COLO829 (cell line): ENCODE measurements around the gene MGAT5.
A peak's percentile ranks its signal among the peaks of the same experiment; 100 is the strongest.

Experiments
- DNase-seq: peaks from one replicate; pipeline ENCODE4 v3.0.0; 2012; ENCODE audit warnings: low spot score

The MGAT5 gene

DNA sequence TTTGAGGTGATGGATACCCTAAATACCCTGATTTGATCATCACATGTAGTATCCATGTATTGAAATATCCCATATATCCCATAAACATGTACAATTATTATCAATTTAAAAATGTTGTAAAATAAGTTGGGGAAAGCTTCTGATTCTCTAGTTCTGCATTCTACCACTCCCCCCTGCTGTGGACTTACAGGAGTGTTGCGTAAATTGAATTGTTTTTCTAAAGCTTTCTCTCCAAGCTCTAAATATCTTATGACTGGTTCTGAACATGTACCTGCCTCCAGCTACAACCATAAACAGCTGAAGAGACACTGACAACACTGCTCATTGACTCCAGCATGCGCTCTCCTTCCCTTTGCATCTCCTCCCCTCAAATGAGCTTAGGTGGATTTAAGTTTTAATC lies 145.2 kb downstream of the MGAT5 start:
- no peak for DNase-seq

- no peak for DNase-seq
Observed at GRCh38 chr2:134401081-134401497, 147.2 kb downstream of the MGAT5 start.

DNA sequence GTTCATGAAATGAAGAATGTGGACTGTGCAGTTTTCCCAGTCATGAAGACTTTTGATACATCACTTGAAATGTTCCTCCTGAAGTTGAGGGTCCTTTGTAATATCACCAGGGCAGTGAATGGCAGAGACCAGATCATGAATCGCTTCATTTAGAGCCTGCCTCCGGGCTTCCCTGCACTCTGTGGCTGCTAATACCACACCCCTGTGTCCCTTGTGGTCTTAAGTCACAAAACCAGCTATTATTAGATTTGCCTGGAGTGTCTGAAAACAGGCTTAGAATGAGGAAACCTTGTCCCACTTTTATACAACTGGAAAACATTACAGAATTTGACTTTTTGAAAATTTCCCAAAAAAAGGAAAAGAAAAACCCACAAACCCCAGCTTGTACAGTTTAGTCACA lies 147.9 kb downstream of the MGAT5 start:
- DNase-seq: peak; percentile 33

- DNase-seq: no peak
Observed at GRCh38 chr2:134402410-134402809, 148.5 kb downstream of the MGAT5 start.

DNA sequence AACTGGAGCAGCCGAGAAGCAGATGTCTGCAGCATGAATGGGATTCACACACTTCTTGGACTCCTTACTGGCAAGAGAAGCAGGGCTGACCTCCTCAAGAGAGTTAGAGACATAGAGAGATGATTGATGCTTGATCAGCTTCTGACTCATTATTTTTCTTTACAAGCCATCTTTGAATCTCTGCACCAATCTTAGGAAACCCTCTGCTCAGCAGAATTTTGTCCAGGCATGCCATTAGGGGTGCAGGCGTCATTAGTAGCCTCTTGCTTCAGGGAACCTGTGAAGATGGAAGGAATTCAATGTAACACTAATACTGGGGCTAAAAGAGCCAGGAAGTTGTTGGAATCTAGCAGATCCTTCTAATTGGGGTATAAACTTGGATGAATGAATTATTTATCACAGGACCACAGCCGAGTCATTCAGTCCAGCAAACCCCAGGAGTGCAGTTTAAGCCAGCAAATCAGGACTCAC lies 151.8 kb downstream of the MGAT5 start:
- DNase-seq: no peak

DNA sequence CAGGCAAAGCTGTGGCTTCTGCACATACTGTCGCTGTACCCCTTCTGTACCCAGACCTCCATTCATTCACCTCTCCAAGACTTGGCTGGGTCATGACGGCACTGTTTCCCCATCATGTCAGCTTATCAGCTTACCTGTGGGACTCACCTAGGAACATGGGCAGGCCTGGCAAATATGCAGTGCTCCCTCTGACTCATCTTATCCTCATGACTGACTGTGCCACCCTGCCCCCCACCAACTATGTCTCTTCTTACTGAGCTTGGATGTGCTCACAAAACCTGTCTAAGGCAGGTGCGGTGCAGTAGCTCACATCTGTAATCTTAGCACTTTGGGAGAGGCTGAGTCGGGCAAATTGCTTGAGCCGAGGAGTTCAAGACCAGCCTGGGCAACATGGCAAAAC lies 152.4 kb downstream of the MGAT5 start:
- no peak for DNase-seq

- no peak for DNase-seq
Observed at GRCh38 chr2:134406736-134407135, 152.9 kb downstream of the MGAT5 start.

DNA sequence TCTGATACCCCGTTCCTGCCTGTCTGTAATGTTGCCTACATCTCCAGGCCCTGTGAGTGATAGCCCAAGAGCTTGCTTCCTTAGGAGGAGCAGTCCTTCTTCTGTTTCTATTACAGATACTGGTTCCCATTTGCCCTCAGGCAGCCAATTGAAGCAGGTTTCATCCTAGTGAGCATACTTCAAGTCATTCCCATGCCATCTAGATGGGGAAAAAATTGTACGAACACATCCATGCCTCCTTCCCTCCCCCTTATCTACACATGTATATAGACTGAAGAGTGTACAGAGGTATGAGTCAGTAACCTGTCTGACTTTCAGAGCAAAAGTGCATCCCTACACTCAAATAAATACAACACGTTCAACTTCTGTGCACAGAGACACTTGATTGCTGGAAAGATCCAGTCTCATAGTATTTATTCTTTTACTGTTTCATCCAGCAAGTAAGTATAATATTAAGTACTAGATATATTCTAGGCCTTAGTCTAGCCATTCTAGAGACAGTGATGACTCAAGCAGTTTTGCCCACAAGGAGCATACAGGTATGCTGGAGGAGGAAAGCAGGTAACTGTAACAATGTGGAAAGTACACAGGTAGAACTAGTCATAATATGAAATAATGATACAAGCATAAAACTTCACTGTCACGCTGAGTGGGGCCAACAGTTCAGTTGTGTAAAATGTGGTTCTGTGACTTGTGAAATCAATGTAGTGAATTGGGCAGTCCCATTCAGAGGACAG lies 153.4 kb downstream of the MGAT5 start:
- no peak for DNase-seq

DNA sequence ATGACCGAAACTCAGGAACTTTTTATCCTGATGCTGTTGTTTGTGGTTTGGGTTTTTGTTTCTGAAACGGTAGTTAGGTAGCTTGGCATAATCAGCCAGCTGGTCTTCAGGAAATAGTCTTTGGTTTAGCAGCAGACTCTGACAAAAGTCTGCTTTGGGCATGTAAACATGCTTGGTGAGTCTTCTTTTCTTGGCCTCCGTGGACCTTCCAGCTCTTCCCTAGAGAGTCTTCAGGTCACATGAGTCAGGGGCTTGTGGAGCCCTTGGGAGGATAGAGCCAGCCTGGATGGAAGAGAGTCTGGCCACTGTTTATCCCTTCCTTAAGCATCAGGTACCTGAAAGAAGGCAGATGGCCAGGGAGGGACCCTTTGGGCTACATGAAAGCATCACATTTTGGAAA lies 154.5 kb downstream of the MGAT5 start:
- DNase-seq: no peak

GRCh38 chr2:134408791-134409190 lies 154.9 kb downstream of the MGAT5 start:
- DNase-seq: no peak

DNA sequence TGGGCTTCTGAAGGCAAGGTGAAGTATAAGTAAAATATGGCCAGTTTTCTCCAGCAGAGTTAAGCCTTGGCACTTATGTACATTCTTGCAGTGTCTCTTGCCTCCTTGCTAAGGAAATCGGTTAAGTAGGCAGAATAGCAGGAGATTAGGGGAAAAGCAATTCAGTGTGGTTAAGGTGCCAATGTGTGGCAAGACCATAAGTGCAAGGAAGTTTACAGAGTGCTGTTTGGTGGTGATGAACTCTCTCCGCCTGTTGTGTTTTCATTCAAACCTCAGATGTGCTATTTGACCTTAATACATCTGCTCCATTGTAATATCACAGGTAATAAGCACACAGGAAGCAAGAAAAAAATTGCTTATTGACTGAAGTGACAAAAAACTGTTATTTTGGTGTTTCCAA lies 156.1 kb downstream of the MGAT5 start:
- DNase-seq: no peak

- DNase-seq: peak; percentile 49
Observed at GRCh38 chr2:134410831-134411231, 157.0 kb downstream of the MGAT5 start.

- no peak for DNase-seq
Observed at GRCh38 chr2:134411279-134411827, 157.5 kb downstream of the MGAT5 start.

DNA sequence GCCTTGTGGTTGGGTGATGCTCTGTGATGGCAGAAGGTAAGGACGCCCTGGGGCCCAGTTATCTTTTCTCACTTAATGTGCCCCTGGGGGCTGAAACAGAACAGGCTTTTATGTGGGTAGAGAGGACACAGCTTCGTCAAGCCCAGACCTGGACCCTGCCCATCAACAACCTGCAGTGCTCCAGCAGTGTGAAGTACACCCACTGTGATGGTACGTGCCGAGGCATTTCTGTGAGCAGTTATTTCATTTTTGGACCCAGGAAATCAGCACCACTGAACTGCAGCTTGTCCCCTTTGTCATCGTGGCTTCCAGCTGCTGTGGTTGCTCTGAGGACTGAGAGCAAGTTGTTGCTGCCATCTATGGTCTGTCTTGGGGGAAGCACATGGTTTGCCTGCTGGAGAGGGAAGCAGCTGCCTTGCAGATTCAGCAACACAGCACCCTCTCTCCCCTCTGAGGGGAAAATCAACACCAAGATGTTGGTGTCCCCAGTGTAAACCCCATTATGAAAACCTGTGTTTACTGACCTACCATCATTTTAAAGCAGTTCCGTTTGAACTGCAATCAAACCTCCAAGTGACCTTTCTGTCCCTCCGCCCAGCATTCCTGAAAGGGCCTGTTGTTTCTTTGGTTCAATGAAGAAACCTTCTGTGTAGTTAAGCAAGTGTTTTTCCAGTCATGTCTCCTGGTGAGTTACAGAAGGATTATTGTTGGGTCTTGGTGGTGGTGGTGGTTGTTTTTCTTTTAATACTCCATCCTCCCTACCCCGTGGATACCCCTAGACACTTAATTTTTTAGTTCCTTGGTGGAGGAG lies 158.2 kb downstream of the MGAT5 start:
- peak; percentile 86 for DNase-seq

GRCh38 chr2:134412639-134412999 lies 158.7 kb downstream of the MGAT5 start:
- DNase-seq: no peak

- no peak for DNase-seq
Observed at GRCh38 chr2:134413430-134413829, 159.6 kb downstream of the MGAT5 start.

DNA sequence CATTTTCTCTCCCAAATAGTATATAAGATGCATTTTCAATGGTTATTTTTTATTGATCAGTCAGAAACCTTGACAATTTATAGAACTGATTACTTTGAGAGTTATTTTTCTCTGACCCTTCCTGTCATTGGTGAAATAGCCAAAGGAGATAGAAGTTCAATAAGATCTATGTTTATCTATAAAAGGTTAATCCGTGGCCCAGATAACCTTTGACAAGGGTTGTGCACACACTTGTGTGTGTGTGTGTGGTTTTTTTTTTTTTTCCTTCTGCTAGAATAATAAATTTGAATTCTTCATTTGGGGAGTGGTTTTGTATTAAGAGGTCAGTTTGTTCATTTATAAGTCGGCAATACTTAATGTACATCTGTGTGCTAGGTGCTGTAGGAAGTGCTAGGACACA lies 160.0 kb downstream of the MGAT5 start:
- DNase-seq: no peak

- no peak for DNase-seq
Observed at GRCh38 chr2:134416018-134416417, 162.1 kb downstream of the MGAT5 start.

DNA sequence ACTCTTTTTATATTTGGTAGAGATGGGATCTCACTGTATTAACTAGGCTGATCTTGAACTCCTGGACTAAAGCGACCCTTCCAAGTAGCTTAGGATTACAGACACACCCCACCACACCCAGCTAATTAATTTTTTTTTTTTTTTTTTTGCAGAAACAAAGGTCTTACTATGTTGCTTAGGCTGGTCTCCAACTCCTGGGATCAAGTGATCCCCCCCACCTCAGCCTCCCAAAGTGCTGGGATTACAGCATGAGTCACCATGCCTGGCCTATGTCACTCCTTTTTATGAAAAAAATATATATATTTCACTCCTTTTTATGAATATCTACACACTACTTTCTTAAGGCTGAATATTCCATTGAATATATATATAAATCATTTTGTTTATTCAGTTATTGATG lies 162.8 kb downstream of the MGAT5 start:
- DNase-seq: no peak

DNA sequence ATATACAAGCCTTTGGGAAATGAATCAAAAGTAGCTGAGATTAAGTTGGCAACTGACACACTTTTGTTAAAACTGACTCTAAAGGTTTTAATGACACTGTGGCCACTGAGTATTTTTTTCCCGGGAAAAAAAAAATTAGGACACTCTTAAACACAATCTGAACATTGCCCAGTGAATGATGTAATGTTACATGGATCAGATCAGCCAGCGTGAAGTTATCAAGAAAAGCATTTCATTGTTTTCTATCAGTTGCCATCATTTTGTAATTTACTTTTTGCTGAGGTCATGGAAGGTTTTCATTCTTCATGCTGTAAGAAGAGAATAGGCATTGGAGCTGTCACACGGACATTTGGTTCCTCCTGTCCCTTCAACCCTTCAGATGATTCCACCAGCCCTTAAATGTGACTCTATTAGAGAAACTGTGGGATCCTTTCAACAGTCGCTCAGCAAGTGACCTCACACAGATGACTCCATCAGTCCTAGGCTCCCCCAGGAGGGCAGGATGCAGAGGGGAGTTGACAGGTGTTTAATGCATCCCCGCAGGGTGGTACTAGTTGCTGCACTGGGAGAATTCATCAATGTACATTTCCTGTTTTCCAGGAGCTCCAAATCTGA lies 164.2 kb downstream of the MGAT5 start:
- DNase-seq: no peak

GRCh38 chr2:134420259-134420658 lies 166.4 kb downstream of the MGAT5 start:
- no peak for DNase-seq

DNA sequence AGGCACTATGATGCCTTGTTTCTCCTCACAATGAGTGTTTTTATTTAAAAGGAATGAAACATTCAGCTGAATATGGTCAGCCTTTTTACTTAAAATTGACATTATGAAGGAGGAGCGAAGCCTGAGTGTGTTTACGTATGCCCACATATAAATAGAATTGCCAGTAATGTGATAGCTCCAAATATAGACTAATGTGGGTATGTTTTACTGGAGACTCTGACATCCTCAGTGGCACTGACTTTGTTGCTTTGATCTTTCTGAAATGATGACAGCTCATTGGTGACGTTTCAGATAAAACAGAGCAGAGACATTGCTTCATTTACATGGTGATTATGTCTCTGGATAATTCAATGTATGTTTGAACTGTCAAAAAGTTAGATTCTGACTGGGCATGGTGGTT lies 167.0 kb downstream of the MGAT5 start:
- no peak for DNase-seq
